ENCODE measurements around the gene ZNF853. TPM values are rescaled to one million over a fixed set of nuclear protein-coding genes. Genes with fewer than 3 reads are reported as not detected.

The ZNF853 gene
- total RNA-seq = 10 to 100 TPM; 12.7 to 31.4 TPM

- Histone ChIP-seq H3K4me1 (ENCODE audit: control insufficient read depth in 1 of 2, low read depth in 2 of 2) (peaks cover 4 to 20% of the 10 kb centered on the region in 2 donors), H3K9me3 (no peaks in the 10 kb centered on the region), H3K27ac (peak within 1 kb of the TSS in 1 of 2 donors; percentile 27), H3K36me3 (no peaks in the 10 kb centered on the region), H3K4me3 (peak within 1 kb of the TSS; percentile 78), H3K27me3 (replicated peaks; ENCODE audit: insufficient read depth) (no peaks in the 10 kb centered on the region)
- ATAC-seq (ENCODE audit: insufficient number of reproducible peaks, low FRiP score, low read depth) (no peak), DNase-seq (ENCODE audit: low spot score) (no peak)
- TF ChIP-seq CTCF (IDR thresholded peaks at IDR 0.05) = no peak
Measured at GRCh38 chr7:6614953-6615722, at the start of gene ZNF853. TSS of gene ZNF853 (plus strand) at chr7:6615610. CDS start at chr7:6616175, 565 bp downstream.

- Histone ChIP-seq H3K9me3 (no peaks in the 10 kb centered on the region), H3K4me1 (ENCODE audit: control insufficient read depth in 1 of 2, low read depth in 2 of 2) (peaks cover 0 to 13% of the 10 kb centered on the region in 2 donors), H3K36me3 (no peaks in the 10 kb centered on the region), H3K27me3 (replicated peaks; ENCODE audit: insufficient read depth) (no peaks in the 10 kb centered on the region), H3K4me3 (no peak overlapping the region), H3K27ac (no peak overlapping the region)
- TF ChIP-seq CTCF (IDR thresholded peaks at IDR 0.05) = no peak
- DNase-seq (ENCODE audit: low spot score) (no peak), ATAC-seq (ENCODE audit: insufficient number of reproducible peaks, low FRiP score, low read depth) (no peak)
Measured at GRCh38 chr7:6565655-6566054, 49.8 kb upstream of the ZNF853 start.

- Histone ChIP-seq H3K4me1 (ENCODE audit: control insufficient read depth in 1 of 2, low read depth in 2 of 2) (peaks cover 0 to 13% of the 10 kb centered on the region in 2 donors), H3K4me3 (no peak overlapping the region), H3K9me3 (no peaks in the 10 kb centered on the region), H3K27me3 (replicated peaks; ENCODE audit: insufficient read depth) (no peaks in the 10 kb centered on the region), H3K36me3 (no peaks in the 10 kb centered on the region), H3K27ac (no peak overlapping the region)
- no peak for TF ChIP-seq CTCF (IDR thresholded peaks at IDR 0.05)
- ATAC-seq (ENCODE audit: insufficient number of reproducible peaks, low FRiP score, low read depth) (no peak), DNase-seq (ENCODE audit: low spot score) (no peak)
Measured at GRCh38 chr7:6567886-6568285, 47.5 kb upstream of the ZNF853 start.

- TF ChIP-seq CTCF (IDR thresholded peaks at IDR 0.05) = no peak
- H3K36me3 ChIP-seq = no peaks in the 10 kb centered on the region
- no peaks in the 10 kb centered on the region for H3K27me3 ChIP-seq (replicated peaks; ENCODE audit: insufficient read depth)
- no peak overlapping the region for H3K4me3 ChIP-seq
- no peaks in the 10 kb centered on the region for H3K9me3 ChIP-seq
- no peak for DNase-seq (ENCODE audit: low spot score)
- H3K4me1 ChIP-seq (ENCODE audit: control insufficient read depth in 1 of 2, low read depth in 2 of 2) = peaks cover 0 to 3% of the 10 kb centered on the region in 2 donors
- no peak overlapping the region for H3K27ac ChIP-seq
- ATAC-seq (ENCODE audit: insufficient number of reproducible peaks, low FRiP score, low read depth) = no peak
Measured at GRCh38 chr7:6571160-6571779, 44.1 kb upstream of the ZNF853 start.

GRCh38 chr7:6575281-6576023, 40.0 kb upstream of the ZNF853 start:
- Histone ChIP-seq H3K4me3 (no peak overlapping the region), H3K4me1 (ENCODE audit: control insufficient read depth in 1 of 2, low read depth in 2 of 2) (peaks cover 4 to 15% of the 10 kb centered on the region in 2 donors), H3K9me3 (no peaks in the 10 kb centered on the region), H3K27me3 (replicated peaks; ENCODE audit: insufficient read depth) (no peaks in the 10 kb centered on the region), H3K27ac (no peak overlapping the region), H3K36me3 (no peaks in the 10 kb centered on the region)
- no peak for ATAC-seq (ENCODE audit: insufficient number of reproducible peaks, low FRiP score, low read depth)
- no peak for TF ChIP-seq CTCF (IDR thresholded peaks at IDR 0.05)
- DNase-seq (ENCODE audit: low spot score) = no peak

All from thoracic aorta (tissue), 2 donors.